ENCODE data around the gene OXSR1.

OXSR1 gene

GRCh38 chr3:38164952-38165721, at the start of gene OXSR1:
Gene OXSR1, plus strand, starts transcription at chr3:38165537. Its CDS starts 340 bp downstream, at chr3:38165877.
- DNase-seq = peak; percentile 95

GRCh38 chr3:38115645-38116427, 49.5 kb upstream of the OXSR1 start:
- no peak for DNase-seq

GRCh38 chr3:38116471-38117162, 48.7 kb upstream of the OXSR1 start:
- DNase-seq = no peak

- DNase-seq = no peak
These were observed 48.1 kb upstream of the OXSR1 start for GRCh38 chr3:38117163-38117716.

GRCh38 chr3:38117748-38118420, 47.5 kb upstream of the OXSR1 start:
- no peak for DNase-seq

GRCh38 chr3:38118421-38119247, 46.7 kb upstream of the OXSR1 start:
- no peak for DNase-seq

GRCh38 chr3:38119248-38119544, 46.1 kb upstream of the OXSR1 start:
- DNase-seq = no peak

- no peak for DNase-seq
These were observed 45.3 kb upstream of the OXSR1 start for GRCh38 chr3:38119821-38120692.

- DNase-seq = no peak
These were observed 44.5 kb upstream of the OXSR1 start for GRCh38 chr3:38120693-38121450.

- no peak for DNase-seq
These were observed 43.9 kb upstream of the OXSR1 start for GRCh38 chr3:38121451-38121831.

- no peak for DNase-seq
These were observed 43.4 kb upstream of the OXSR1 start for GRCh38 chr3:38121832-38122461.

GRCh38 chr3:38122712-38123290, 42.5 kb upstream of the OXSR1 start:
- DNase-seq = no peak

- no peak for DNase-seq
These were observed 40.8 kb upstream of the OXSR1 start for GRCh38 chr3:38124324-38125122.

GRCh38 chr3:38125305-38126120, 39.8 kb upstream of the OXSR1 start:
- DNase-seq = no peak

- DNase-seq = no peak
These were observed 39.0 kb upstream of the OXSR1 start for GRCh38 chr3:38126121-38126892.

GRCh38 chr3:38127611-38128302, 37.6 kb upstream of the OXSR1 start:
- DNase-seq = no peak
